HG03159 (cell line): ENCODE results near the gene FAM3C.

ENCODE experiments used
- ATAC-seq: cut with Tn5 transposase; IDR thresholded peaks from one replicate; pipeline ENCODE4 v1.9.1; 2021; ENCODE audit warnings: mild to moderate bottlenecking, moderate library complexity; ENCODE audit not compliant: unreplicated experiment

FAM3C gene

GRCh38 chr7:121383235-121383910 is 12.7 kb downstream of the FAM3C start:
- ATAC-seq: no peak

GRCh38 chr7:121382473-121382872 is 13.6 kb downstream of the FAM3C start:
- ATAC-seq: no peak

GRCh38 chr7:121379930-121380329 is 16.2 kb downstream of the FAM3C start:
- ATAC-seq: no peak

- no peak for ATAC-seq
Measured at GRCh38 chr7:121376979-121377378, 19.1 kb downstream of the FAM3C start.

- ATAC-seq: no peak
Measured at GRCh38 chr7:121373177-121373576, 22.9 kb downstream of the FAM3C start.

GRCh38 chr7:121372376-121373010 is 23.6 kb downstream of the FAM3C start:
- peak; percentile 91 for ATAC-seq

GRCh38 chr7:121371883-121372282 is 24.2 kb downstream of the FAM3C start:
- no peak for ATAC-seq

- ATAC-seq: no peak
Measured at GRCh38 chr7:121371367-121371766, 24.7 kb downstream of the FAM3C start.

- peak; percentile 53 for ATAC-seq
Measured at GRCh38 chr7:121369462-121369861, 26.6 kb downstream of the FAM3C start.

GRCh38 chr7:121366852-121367431 is 29.2 kb downstream of the FAM3C start:
- ATAC-seq: no peak

- ATAC-seq: no peak
Measured at GRCh38 chr7:121360564-121360963, 35.5 kb downstream of the FAM3C start.

- no peak for ATAC-seq
Measured at GRCh38 chr7:121355574-121355973, 40.5 kb downstream of the FAM3C start.

- peak; percentile 55 for ATAC-seq
Measured at GRCh38 chr7:121352323-121352722, 43.8 kb downstream of the FAM3C start.

- ATAC-seq: peak; percentile 43
Measured at GRCh38 chr7:121351682-121352081, 44.4 kb downstream of the FAM3C start.

GRCh38 chr7:121344497-121344896 is 51.6 kb downstream of the FAM3C start:
- ATAC-seq: no peak

- ATAC-seq: no peak
Measured at GRCh38 chr7:121344093-121344492, 52.0 kb downstream of the FAM3C start.

- ATAC-seq: no peak
Measured at GRCh38 chr7:121343302-121343701, 52.8 kb downstream of the FAM3C start.

GRCh38 chr7:121342631-121343030 is 53.5 kb downstream of the FAM3C start:
- ATAC-seq: no peak

- no peak for ATAC-seq
Measured at GRCh38 chr7:121341933-121342332, 54.2 kb downstream of the FAM3C start.

GRCh38 chr7:121339082-121339481 is 57.0 kb downstream of the FAM3C start:
- ATAC-seq: no peak

- ATAC-seq: no peak
Measured at GRCh38 chr7:121337398-121337797, 58.7 kb downstream of the FAM3C start.

GRCh38 chr7:121336579-121336978 is 59.5 kb downstream of the FAM3C start:
- no peak for ATAC-seq
